Fibroblast of villous mesenchyme (primary cell): Measurements from ENCODE around the gene CABLES1. TPM values are rescaled to one million over a fixed set of nuclear protein-coding genes. Genes with fewer than 3 reads are reported as not detected.

Experiments
- DNase-seq: peaks from one replicate; pipeline ENCODE4 v3.0.0-alpha.2; 2010; ENCODE audit warnings: low read depth
- H3K4me3 ChIP-seq: 2 replicates; pipeline ENCODE4 v1.5.1; 2011; ENCODE audit warnings: low read depth, mild to moderate bottlenecking, low read length
- CTCF ChIP-seq: IDR thresholded peaks from 2 replicates; pipeline ENCODE4 v1.5.1; 2012; ENCODE audit warnings: low read depth, mild to moderate bottlenecking, low read length; ENCODE audit not compliant: insufficient read depth
- total RNA-seq: library from RNA; depleted of rRNA; stranded (reverse); fragments of >200 nt; gene quantifications from 2 replicates; pipeline ENCODE4 v1.2.3, GENCODE V29; 2012

CABLES1 gene
- total RNA-seq, 1 donor: 0.43 TPM

DNA sequence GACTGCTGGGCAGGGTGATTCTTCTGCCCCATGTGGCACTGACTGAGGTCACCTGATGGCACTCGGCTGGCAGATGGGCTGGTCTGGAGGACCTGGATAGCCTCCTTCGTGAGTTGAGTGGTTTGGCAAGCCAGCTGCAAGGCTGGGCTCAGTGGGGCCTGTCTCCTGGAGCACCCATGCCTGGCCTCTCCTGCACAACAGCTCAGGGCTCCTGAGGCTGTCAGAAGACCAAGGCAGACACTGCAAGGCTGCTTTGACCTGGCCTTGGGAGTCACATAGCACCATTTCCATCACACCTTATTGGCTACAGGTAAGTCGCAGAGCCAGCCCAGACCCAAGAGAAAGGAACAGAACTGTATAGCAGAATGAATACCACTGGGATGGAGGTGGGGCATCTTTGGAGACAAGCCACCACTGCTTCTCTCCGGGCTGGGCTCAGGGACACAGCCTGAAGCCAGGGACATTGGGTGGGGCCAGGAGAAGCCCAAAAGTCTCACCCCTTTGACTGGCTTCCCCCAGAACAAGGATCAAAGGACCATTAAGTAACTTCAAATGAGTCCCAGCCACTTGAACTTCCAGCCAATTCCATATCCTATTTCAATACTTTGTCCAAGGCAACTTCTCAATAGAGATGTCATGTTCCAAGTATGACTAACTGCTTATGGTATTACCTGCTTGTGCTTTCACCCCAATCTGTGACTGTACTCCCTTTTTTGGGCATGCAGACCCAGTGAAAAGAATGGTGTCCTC lies 156.3 kb downstream of the CABLES1 start:
- no peak overlapping the region for H3K4me3 ChIP-seq
- DNase-seq: no peak
- no peak for TF ChIP-seq CTCF

GRCh38 chr18:23300231-23300805 lies 165.0 kb downstream of the CABLES1 start:
- peak; percentile 91 for DNase-seq
- no peak for TF ChIP-seq CTCF
- H3K4me3 ChIP-seq: no peak overlapping the region

GRCh38 chr18:23301972-23302371 lies 166.7 kb downstream of the CABLES1 start:
- TF ChIP-seq CTCF: no peak
- no peak for DNase-seq
- H3K4me3 ChIP-seq: no peak overlapping the region

DNA sequence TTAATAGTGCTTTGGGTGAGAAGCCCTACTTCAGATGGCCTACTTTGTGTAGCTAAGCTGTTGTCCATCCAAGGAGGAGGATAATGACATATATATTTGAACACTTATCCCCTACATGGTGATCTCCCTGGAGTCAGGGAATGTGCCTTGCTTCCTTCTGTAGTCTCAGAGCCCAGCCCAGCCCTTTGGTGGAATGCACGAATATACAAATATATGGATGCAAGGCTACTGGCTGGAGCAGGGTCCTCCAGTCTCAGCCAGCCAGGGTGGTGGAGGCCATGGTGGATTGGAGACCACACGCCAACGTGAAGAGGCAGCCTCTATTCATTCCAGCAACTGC lies 167.2 kb downstream of the CABLES1 start:
- no peak overlapping the region for H3K4me3 ChIP-seq
- no peak for DNase-seq
- TF ChIP-seq CTCF: no peak

GRCh38 chr18:23302851-23303527 lies 167.7 kb downstream of the CABLES1 start:
- no peak for TF ChIP-seq CTCF
- no peak overlapping the region for H3K4me3 ChIP-seq
- peak; percentile 95 for DNase-seq

DNA sequence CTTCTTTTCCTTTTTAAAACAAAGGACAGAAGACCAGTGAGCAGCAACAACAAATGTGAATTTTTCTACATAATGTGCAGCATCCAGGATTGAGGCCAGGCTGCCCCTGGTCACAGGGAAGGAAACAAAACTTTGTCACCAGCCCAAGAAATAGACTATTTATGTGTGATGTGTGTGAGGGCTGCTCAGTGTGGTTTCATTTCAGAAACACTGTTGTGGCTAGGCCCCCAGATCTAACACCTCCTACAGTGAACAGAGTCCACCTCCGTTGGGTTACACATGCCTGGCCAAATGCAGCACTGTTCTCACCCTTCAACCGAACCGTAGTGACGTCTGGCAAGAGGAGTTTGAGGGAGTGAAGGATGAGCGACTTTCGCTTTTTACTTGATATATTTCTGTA lies 171.5 kb downstream of the CABLES1 start:
- no peak for TF ChIP-seq CTCF
- no peak overlapping the region for H3K4me3 ChIP-seq
- DNase-seq: no peak
